ENCODE measurements around the gene LTBP2.
A peak's percentile ranks its signal among the peaks of the same experiment; 100 is the strongest.
"Not testable (repeated sequence)": the region's sequence is repeated elsewhere in the genome, so short reads cannot be mapped to it uniquely, and the experiment has no call there.

Gene LTBP2

DNA sequence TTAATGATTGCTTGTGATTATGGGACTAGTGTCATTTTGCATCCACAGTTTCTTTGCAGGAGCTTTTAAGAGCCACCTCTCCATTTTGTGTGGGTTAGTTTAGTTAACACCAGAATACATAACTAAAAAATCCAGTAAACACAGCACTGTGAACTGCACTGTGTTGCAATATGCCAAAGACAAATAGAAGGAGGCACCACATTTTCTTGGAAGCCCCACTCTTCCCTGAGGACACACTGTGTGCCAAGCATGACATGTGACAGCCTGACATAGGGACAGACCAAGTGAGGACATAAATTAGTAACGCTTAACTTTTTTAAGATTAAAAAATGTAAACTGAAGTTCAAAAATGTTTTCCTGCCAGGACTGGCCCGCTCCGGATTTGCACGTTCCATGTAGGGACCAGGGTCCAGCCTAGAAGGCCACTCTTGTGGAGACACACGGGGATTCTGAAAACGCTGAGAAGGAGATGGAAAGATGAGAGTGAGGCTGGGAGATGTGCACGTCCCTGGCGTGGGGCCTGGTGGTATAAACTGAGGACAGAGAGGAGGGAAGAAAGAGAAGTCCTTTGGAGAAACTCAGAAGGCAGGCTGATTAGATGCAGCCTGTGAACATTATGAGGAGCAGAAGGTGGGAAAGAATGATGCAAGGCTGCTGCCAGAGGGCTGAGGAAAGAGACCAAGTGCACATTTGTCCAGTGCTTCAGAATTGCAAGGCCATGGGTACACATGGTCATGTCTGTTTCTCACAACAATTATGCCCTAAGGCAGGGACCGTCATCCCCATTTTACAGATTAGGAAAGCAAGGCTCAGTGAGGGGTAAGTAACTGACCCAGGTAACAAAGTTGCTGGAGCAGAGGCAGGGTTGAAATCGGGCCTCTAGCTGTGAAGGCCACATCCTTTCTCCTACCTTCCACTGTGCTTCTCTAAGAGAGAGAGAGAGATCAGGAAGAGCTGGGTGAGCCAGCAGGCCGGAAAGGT lies 73.3 kb downstream of the LTBP2 start:
- no peak overlapping the region for H3K4me3 ChIP-seq (ENCODE audit: control insufficient read depth, low read depth, low read length)
- TF ChIP-seq, protein P1, sequence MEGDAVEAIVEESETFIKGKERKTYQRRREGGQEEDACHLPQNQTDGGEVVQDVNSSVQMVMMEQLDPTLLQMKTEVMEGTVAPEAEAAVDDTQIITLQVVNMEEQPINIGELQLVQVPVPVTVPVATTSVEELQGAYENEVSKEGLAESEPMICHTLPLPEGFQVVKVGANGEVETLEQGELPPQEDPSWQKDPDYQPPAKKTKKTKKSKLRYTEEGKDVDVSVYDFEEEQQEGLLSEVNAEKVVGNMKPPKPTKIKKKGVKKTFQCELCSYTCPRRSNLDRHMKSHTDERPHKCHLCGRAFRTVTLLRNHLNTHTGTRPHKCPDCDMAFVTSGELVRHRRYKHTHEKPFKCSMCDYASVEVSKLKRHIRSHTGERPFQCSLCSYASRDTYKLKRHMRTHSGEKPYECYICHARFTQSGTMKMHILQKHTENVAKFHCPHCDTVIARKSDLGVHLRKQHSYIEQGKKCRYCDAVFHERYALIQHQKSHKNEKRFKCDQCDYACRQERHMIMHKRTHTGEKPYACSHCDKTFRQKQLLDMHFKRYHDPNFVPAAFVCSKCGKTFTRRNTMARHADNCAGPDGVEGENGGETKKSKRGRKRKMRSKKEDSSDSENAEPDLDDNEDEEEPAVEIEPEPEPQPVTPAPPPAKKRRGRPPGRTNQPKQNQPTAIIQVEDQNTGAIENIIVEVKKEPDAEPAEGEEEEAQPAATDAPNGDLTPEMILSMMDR (conservative IDR thresholded peaks at IDR 0.05; ENCODE audit: control insufficient read depth, insufficient read depth, low read depth, low read length), result no peak

DNA sequence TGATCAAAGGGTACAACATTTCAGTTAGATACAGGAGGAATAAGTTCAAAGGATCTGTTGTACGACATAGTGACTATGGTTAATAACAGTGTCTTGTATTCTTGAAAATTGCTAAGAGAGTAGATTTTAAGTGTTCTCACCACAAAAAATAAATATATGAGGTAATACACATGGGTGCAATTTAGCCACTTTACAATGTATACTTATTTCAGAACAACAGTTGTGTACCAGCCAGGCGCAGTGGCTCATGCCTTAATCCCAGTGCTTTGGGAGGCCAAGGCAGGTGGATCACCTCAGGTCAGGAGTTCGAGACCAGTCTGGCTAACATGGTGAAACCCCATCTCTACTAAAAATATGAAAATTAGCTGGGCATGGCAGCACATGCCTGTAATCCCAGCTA lies 75.7 kb downstream of the LTBP2 start:
- DNase-seq (ENCODE audit: low read depth); H3K4me3 ChIP-seq (ENCODE audit: control insufficient read depth, low read depth, low read length): not testable (repeated sequence)

More for the DNA sequence above, 73.3 kb downstream of the LTBP2 start:
- DNase-seq (ENCODE audit: low read depth), result no peak

DNA sequence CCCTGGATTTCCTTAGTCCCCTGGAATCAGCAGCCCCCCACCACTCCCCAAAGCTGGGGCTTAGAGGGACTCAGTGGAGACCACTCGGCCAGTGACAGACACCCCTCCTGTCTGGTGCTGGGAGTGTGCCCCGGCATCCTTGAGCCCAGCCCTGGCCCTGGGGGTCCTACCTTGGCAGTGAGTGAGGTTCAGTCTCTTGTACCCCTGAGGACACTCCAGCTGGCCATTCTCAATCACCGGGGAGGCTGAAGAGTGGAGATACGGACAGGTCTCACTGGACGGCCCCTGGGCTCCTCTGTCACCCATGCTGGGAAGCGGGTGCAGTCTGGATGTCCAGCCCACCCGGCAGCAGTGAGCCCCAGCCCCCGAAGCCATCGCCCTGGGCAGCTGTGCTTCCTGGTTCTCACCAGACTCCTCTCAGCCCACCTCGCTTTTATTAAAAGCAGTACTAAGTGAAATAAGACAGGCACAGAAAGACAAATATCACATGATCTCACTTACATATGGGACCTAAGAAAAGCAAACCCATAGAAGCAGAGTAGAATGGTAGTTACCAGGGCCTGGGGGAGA lies 76.2 kb downstream of the LTBP2 start:
- no peak overlapping the region for H3K4me3 ChIP-seq (ENCODE audit: control insufficient read depth, low read depth, low read length)
- no peak for DNase-seq (ENCODE audit: low read depth)
- TF ChIP-seq, protein P1 (conservative IDR thresholded peaks at IDR 0.05; ENCODE audit: control insufficient read depth, insufficient read depth, low read depth, low read length), result no peak

DNA sequence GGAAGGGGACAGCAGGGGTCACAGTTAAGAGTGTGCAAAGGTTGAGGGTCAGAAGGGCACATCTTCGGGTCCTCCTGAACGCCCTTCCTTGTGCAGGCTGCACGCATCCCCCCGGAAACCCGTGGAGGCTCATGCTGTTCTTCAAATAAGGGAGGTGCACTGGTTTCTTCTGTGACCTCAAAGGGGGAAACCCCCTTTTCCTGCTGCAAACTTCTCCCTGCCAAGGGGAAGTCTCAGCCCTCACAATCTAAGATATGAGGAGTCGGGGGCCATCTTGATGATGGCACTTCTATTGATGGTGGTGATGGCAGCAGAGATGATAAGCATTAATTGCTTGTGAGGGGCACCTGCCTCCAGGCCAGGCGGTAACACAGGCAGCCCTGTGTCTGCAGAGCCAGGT lies 78.5 kb downstream of the LTBP2 start:
- DNase-seq (ENCODE audit: low read depth), result no peak
- TF ChIP-seq, protein P1 (conservative IDR thresholded peaks at IDR 0.05; ENCODE audit: control insufficient read depth, insufficient read depth, low read depth, low read length), result no peak
- no peak overlapping the region for H3K4me3 ChIP-seq (ENCODE audit: control insufficient read depth, low read depth, low read length)

DNA sequence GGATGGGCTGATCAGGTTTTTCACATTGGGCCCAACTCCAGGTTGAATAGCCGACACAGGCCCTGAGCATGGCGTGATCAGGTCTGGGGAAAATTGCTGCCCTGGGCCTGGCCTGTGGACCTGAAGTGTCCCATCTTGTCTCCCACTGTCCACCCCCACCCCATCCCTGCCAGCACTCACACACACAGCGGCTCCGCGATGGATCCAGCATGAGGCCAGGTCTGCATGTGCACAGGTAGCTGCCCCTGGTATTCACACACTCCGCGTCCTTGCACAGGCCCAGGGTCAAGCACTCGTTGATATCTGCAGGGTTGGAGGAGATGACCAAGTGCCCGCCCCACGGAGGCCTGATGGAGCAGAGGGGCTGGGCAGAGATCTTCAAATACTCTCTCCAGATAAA lies 79.8 kb downstream of the LTBP2 start:
- TF ChIP-seq, protein P1 (conservative IDR thresholded peaks at IDR 0.05; ENCODE audit: control insufficient read depth, insufficient read depth, low read depth, low read length), result no peak
- DNase-seq (ENCODE audit: low read depth), result no peak
- H3K4me3 ChIP-seq (ENCODE audit: control insufficient read depth, low read depth, low read length), result no peak overlapping the region

DNA sequence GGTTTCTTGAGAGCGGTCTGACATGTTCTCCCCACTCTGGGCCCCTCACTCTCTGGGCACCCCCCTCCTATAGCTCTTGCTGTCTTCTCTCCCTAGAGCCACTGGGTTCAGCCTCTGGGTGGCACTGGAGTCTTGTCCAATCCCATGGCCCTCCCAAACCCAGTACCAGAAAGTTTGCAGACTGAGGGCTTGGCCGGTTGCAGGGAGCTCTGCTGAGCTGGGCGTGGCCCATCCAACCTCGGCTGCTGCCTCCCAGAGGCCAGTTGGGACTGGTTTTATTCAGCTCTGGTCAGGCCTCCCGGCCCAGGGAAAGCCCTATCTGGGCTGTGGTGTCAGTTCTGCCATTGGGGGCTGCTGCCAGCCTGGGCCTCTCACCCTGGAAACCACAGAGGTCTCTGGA lies 80.6 kb downstream of the LTBP2 start:
- H3K4me3 ChIP-seq (ENCODE audit: control insufficient read depth, low read depth, low read length), result no peak overlapping the region
- DNase-seq (ENCODE audit: low read depth), result peak; percentile 58
- TF ChIP-seq, protein P1 (conservative IDR thresholded peaks at IDR 0.05; ENCODE audit: control insufficient read depth, insufficient read depth, low read depth, low read length), result peak; percentile 4

DNA sequence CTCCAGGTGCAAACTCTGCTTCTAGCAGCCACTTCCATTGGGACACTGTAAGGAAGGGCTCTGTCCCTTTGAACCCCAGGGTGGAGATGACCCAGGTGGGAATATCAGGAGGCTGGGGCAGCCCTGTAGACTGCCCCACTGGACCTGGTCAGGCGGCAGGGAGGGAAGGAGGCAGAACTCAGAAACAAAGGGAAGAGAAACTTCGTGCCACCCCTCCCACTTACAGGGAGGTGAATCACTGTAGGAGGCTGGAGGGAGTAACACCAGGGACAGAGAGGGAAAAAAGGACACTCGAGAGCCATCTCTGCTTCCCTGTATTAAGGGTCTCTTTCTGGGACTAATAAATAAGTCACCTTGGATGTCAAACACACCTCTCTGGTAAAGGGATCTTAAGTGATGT lies 81.0 kb downstream of the LTBP2 start:
- no peak overlapping the region for H3K4me3 ChIP-seq (ENCODE audit: control insufficient read depth, low read depth, low read length)
- DNase-seq (ENCODE audit: low read depth), result no peak
- TF ChIP-seq, protein P1 (conservative IDR thresholded peaks at IDR 0.05; ENCODE audit: control insufficient read depth, insufficient read depth, low read depth, low read length), result no peak

Data from fibroblast of mammary gland (primary cell).